ENCODE results near the gene SH3GL2.

GRCh38 chr9:17625644-17626388, 47.0 kb downstream of the SH3GL2 start:
- TF ChIP-seq CTCF (IDR thresholded peaks at IDR 0.05) (no peak), EZH2 (IDR thresholded peaks at IDR 0.05; ENCODE audit: borderline replicate concordance, insufficient read depth, low read depth, low read length, poor library complexity, severe bottlenecking) (no peak)
